A673 (cell line): ENCODE data around the gene PHAX.

Experiments
- CTCF ChIP-seq: fragments of 300-800, 200-600 bp; sonication (generic); conservative IDR thresholded peaks from 2 replicates; pipeline ENCODE4 v1.5.1; 2017; ENCODE audit warnings: low read depth, mild to moderate bottlenecking, antibody characterized with exemption, low read length, moderate library complexity, mixed read lengths
- EZH2 ChIP-seq: fragments of 200-600 bp; sonication (generic); IDR thresholded peaks from 2 replicates; pipeline ENCODE4 v1.6.1; 2017; ENCODE audit warnings: borderline replicate concordance, low read depth, mild to moderate bottlenecking, mixed read lengths, antibody characterized with exemption, low read length; ENCODE audit not compliant: poor library complexity, severe bottlenecking

GRCh38 chr5:126615286-126615685, 14.5 kb downstream of the PHAX start:
- TF ChIP-seq CTCF (no peak), EZH2 (no peak)
